Gastroesophageal sphincter (tissue), 3 donors: ENCODE results near the gene SUMO2.

Experiments
- CTCF ChIP-seq, 4 experiments: fragments of 200-600 bp in 2 of 4; fragments of 450-650 bp in 2 of 4; sonication (generic) in 1 of 4; IDR thresholded peaks; one replicate each; pipeline ENCODE4 v1.5.1; 2017 to 2019; ENCODE audit warnings: antibody characterized with exemption in 4 of 4, mild to moderate bottlenecking in 2 of 4, moderate library complexity in 2 of 4
- POLR2A ChIP-seq, 2 donors: fragments of 450-650 bp; IDR thresholded peaks; one replicate each; pipeline ENCODE4 v1.6.1; 2017; ENCODE audit warnings: antibody characterized with exemption in 2 of 2, mild to moderate bottlenecking in 2 of 2, moderate library complexity in 1 of 2

- TF ChIP-seq CTCF (IDR thresholded peaks at IDR 0.05): no peak
- TF ChIP-seq POLR2A (IDR thresholded peaks at IDR 0.05): no peak
These were observed 23.3 kb downstream of the SUMO2 start for GRCh38 chr17:75159196-75160031.
